Right renal pelvis (tissue), 4 donors: Measurements from ENCODE around the gene PNPLA7. TPM values are rescaled to one million over a fixed set of nuclear protein-coding genes. Genes with fewer than 3 reads are reported as not detected.
"Not testable (repeated sequence)": the region's sequence is repeated elsewhere in the genome, so short reads cannot be mapped to it uniquely, and the experiment has no call there.

Source experiments
- DNase-seq, 4 donors: peaks; one replicate each; pipeline ENCODE4 v3.0.0-alpha.2; 2013; ENCODE audit warnings: low read depth in 4 of 4, low spot score in 3 of 4, missing footprints in 1 of 4
- polyA plus RNA-seq, 4 donors: library from polyadenylated mRNA; unstranded; fragments of 120-200 nt; gene quantifications; one replicate each; pipeline ENCODE4 v1.2.1, GENCODE V29; 2013; ENCODE audit not compliant: insufficient read length in 4 of 4

Gene PNPLA7
- polyA plus RNA-seq, 4 donors = 1.6 to 2.7 (median 2.2) TPM

GRCh38 chr9:137482094-137482781, 68.0 kb downstream of the PNPLA7 start:
- DNase-seq = no peak

GRCh38 chr9:137480686-137481683, 69.2 kb downstream of the PNPLA7 start:
- no peak for DNase-seq

GRCh38 chr9:137479892-137480685, 70.1 kb downstream of the PNPLA7 start:
- DNase-seq = no peak

GRCh38 chr9:137478962-137479861, 71.0 kb downstream of the PNPLA7 start:
- DNase-seq = no peak

- no peak for DNase-seq
Measured at GRCh38 chr9:137478613-137478961, 71.6 kb downstream of the PNPLA7 start.

GRCh38 chr9:137477778-137478612, 72.2 kb downstream of the PNPLA7 start:
- DNase-seq = no peak

- DNase-seq = no peak
Measured at GRCh38 chr9:137476856-137477255, 73.3 kb downstream of the PNPLA7 start.

GRCh38 chr9:137475666-137476065, 74.5 kb downstream of the PNPLA7 start:
- DNase-seq = no peak

GRCh38 chr9:137474271-137474670, 75.9 kb downstream of the PNPLA7 start:
- no peak for DNase-seq

- DNase-seq = no peak
Measured at GRCh38 chr9:137470785-137471184, 79.4 kb downstream of the PNPLA7 start.

- DNase-seq = no peak
Measured at GRCh38 chr9:137467896-137468295, 82.3 kb downstream of the PNPLA7 start.

- no peak for DNase-seq
Measured at GRCh38 chr9:137467161-137467581, 83.0 kb downstream of the PNPLA7 start.

- not testable (repeated sequence) for DNase-seq
Measured at GRCh38 chr9:137466389-137467085, 83.7 kb downstream of the PNPLA7 start.

- DNase-seq = no peak
Measured at GRCh38 chr9:137465720-137466388, 84.3 kb downstream of the PNPLA7 start.

GRCh38 chr9:137465000-137465719, 85.0 kb downstream of the PNPLA7 start:
- no peak for DNase-seq

- DNase-seq = no peak
Measured at GRCh38 chr9:137464291-137464999, 85.8 kb downstream of the PNPLA7 start.

- DNase-seq = no peak
Measured at GRCh38 chr9:137463931-137464290, 86.3 kb downstream of the PNPLA7 start.
